ENCODE measurements around the gene LSM6. TPM values are rescaled to one million over a fixed set of nuclear protein-coding genes. Genes with fewer than 3 reads are reported as not detected.

Gene LSM6
- total RNA-seq, 1 experiment from 2014 or later: 76.3 TPM

DNA sequence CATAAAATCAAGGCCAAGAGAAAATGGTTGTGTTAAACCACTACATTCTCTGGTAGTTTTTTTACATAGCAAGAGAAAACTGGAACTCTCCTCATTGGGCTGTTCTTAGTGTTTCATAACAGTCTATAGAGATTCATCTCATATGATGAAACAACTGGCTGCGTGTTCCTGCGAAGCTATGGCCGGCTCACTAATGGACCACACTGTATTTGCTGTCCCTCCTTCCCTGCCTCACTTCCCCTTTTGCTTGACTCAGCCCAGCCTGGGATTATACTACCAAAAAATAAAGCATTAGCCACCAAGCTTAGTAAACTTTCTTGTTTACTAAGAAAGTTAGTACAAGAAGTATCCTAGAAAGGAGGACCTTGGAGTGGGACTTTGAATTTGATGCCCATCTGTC is 31.6 kb upstream of the LSM6 start:
- POLR2A ChIA-PET (ENCODE audit: unreplicated experiment): no interaction called here
- DNase-seq: no peak
- H3K79me2 ChIP-seq (ENCODE audit: low read length): no peaks in the 10 kb centered on the region
- peaks cover 48% of the 10 kb centered on the region for H3K27me3 ChIP-seq (ENCODE audit: low read length)
- no peaks in the 10 kb centered on the region for H3F3A ChIP-seq (ENCODE audit: low read length, unreplicated experiment)
- no peak overlapping the region for H3K4me3 ChIP-seq (ENCODE audit: low read length)
- no TSS peak for BruUV-seq (replicated peaks)
- no peaks in the 10 kb centered on the region for H3K4me1 ChIP-seq (ENCODE audit: insufficient read depth, low read length)
- no peaks in the 10 kb centered on the region for H4K20me1 ChIP-seq (ENCODE audit: low read length)
- ATAC-seq: no peak
- no peak overlapping the region for H3K4me2 ChIP-seq (ENCODE audit: low read length)
- TF ChIP-seq, protein P1, sequence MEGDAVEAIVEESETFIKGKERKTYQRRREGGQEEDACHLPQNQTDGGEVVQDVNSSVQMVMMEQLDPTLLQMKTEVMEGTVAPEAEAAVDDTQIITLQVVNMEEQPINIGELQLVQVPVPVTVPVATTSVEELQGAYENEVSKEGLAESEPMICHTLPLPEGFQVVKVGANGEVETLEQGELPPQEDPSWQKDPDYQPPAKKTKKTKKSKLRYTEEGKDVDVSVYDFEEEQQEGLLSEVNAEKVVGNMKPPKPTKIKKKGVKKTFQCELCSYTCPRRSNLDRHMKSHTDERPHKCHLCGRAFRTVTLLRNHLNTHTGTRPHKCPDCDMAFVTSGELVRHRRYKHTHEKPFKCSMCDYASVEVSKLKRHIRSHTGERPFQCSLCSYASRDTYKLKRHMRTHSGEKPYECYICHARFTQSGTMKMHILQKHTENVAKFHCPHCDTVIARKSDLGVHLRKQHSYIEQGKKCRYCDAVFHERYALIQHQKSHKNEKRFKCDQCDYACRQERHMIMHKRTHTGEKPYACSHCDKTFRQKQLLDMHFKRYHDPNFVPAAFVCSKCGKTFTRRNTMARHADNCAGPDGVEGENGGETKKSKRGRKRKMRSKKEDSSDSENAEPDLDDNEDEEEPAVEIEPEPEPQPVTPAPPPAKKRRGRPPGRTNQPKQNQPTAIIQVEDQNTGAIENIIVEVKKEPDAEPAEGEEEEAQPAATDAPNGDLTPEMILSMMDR (conservative IDR thresholded peaks at IDR 0.05; ENCODE audit: low read depth, low read length): no peak
- TF ChIP-seq EZH2 (IDR thresholded peaks at IDR 0.05; ENCODE audit: low read length, unreplicated experiment) (no peak), EZH2phosphoT487 (IDR thresholded peaks at IDR 0.05; ENCODE audit: borderline replicate concordance, low read length) (no peak)
- H3K36me3 ChIP-seq (ENCODE audit: low read depth, low read length): no peaks in the 10 kb centered on the region
- H3K9me3 ChIP-seq (ENCODE audit: low read length): no peaks in the 10 kb centered on the region
- H3K9ac ChIP-seq (ENCODE audit: low read length): no peak overlapping the region
- H2AFZ ChIP-seq (ENCODE audit: low read length): no peak overlapping the region
- no peaks in the 10 kb centered on the region for H3K9me2 ChIP-seq (replicated peaks; ENCODE audit: low read length)
- intact Hi-C loops (cut with micrococcal nuclease): no loop called here
- no peak overlapping the region for H3K27ac ChIP-seq (ENCODE audit: low read length)
- CTCF ChIA-PET: no interaction called here

DNA sequence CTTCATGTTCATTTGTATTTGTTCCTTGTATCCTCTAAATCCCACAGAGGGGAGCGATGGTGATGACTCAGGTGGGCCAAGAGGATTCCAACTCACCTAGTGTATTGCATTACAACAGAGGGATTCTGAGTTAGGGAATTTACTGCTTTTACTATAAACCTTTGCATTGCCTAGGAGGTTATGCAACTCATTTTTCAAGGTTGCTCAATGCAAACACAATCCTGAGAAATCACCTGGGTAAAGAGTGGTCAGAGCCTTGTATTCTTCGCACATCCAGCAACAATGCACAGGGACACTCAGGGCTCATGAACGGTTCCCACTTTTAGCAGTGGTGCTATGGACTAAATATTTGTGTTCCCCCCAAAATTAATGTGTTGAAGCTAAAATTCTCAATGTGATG is 28.6 kb upstream of the LSM6 start:
- TF ChIP-seq, protein P1 (conservative IDR thresholded peaks at IDR 0.05; ENCODE audit: low read depth, low read length): no peak
- TF ChIP-seq EZH2phosphoT487 (IDR thresholded peaks at IDR 0.05; ENCODE audit: borderline replicate concordance, low read length) (no peak), EZH2 (IDR thresholded peaks at IDR 0.05; ENCODE audit: low read length, unreplicated experiment) (no peak)
- no peak overlapping the region for H3K9ac ChIP-seq (ENCODE audit: low read length)
- intact Hi-C loops (cut with micrococcal nuclease): no loop called here
- H3K9me3 ChIP-seq (ENCODE audit: low read length): no peaks in the 10 kb centered on the region
- BruUV-seq (replicated peaks): no TSS peak
- H3K9me2 ChIP-seq (replicated peaks; ENCODE audit: low read length): no peaks in the 10 kb centered on the region
- no peaks in the 10 kb centered on the region for H4K20me1 ChIP-seq (ENCODE audit: low read length)
- no peak overlapping the region for H3K4me2 ChIP-seq (ENCODE audit: low read length)
- ChIA-PET POLR2A (ENCODE audit: unreplicated experiment) (no interaction called here), CTCF (no interaction called here)
- H2AFZ ChIP-seq (ENCODE audit: low read length): no peak overlapping the region
- peaks cover 25% of the 10 kb centered on the region for H3K27me3 ChIP-seq (ENCODE audit: low read length)
- H3K4me1 ChIP-seq (ENCODE audit: insufficient read depth, low read length): no peaks in the 10 kb centered on the region
- no peak overlapping the region for H3K27ac ChIP-seq (ENCODE audit: low read length)
- H3F3A ChIP-seq (ENCODE audit: low read length, unreplicated experiment): no peaks in the 10 kb centered on the region
- H3K4me3 ChIP-seq (ENCODE audit: low read length): no peak overlapping the region
- no peaks in the 10 kb centered on the region for H3K36me3 ChIP-seq (ENCODE audit: low read depth, low read length)
- ATAC-seq (no peak), DNase-seq (peak; percentile 47)
- no peaks in the 10 kb centered on the region for H3K79me2 ChIP-seq (ENCODE audit: low read length)

DNA sequence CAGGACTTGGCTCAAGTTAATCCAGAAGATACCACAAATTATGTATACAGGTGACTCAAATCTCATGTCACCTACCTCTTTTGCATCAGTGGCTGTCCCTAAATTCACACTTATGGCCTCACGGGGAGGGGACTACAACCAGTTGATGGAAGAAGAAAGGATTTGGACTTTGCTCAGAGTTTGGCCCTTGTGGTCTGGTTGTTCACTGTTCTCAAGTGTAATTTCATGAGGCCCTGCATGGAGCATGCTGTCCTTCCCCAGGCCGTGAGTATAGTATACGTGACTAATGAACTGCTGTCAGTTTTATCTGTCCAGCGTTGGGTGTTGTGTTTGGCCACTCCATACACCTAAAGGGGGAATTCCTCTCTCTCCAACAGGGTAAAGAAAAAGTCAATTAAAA is 27.5 kb upstream of the LSM6 start:
- Histone ChIP-seq H3K4me1 (ENCODE audit: insufficient read depth, low read length) (no peaks in the 10 kb centered on the region), H3F3A (ENCODE audit: low read length, unreplicated experiment) (no peaks in the 10 kb centered on the region), H3K79me2 (ENCODE audit: low read length) (no peaks in the 10 kb centered on the region), H3K9me3 (ENCODE audit: low read length) (no peaks in the 10 kb centered on the region), H3K4me2 (ENCODE audit: low read length) (no peak overlapping the region), H3K27ac (ENCODE audit: low read length) (no peak overlapping the region), H2AFZ (ENCODE audit: low read length) (no peak overlapping the region), H3K4me3 (ENCODE audit: low read length) (no peak overlapping the region), H3K9me2 (replicated peaks; ENCODE audit: low read length) (no peaks in the 10 kb centered on the region), H4K20me1 (ENCODE audit: low read length) (no peaks in the 10 kb centered on the region), H3K9ac (ENCODE audit: low read length) (no peak overlapping the region), H3K27me3 (ENCODE audit: low read length) (peaks cover 16% of the 10 kb centered on the region), H3K36me3 (ENCODE audit: low read depth, low read length) (no peaks in the 10 kb centered on the region)
- ChIA-PET CTCF (no interaction called here), POLR2A (ENCODE audit: unreplicated experiment) (no interaction called here)
- TF ChIP-seq EZH2 (IDR thresholded peaks at IDR 0.05; ENCODE audit: low read length, unreplicated experiment) (no peak), EZH2phosphoT487 (IDR thresholded peaks at IDR 0.05; ENCODE audit: borderline replicate concordance, low read length) (no peak)
- TF ChIP-seq, protein P1 (conservative IDR thresholded peaks at IDR 0.05; ENCODE audit: low read depth, low read length): no peak
- intact Hi-C loops (cut with micrococcal nuclease): no loop called here
- no peak for ATAC-seq
- no TSS peak for BruUV-seq (replicated peaks)
- no peak for DNase-seq
